ENCODE measurements around the gene PRKAR1A.
A peak's percentile ranks its signal among the peaks of the same experiment; 100 is the strongest.
"Not testable (repeated sequence)": the region's sequence is repeated elsewhere in the genome, so short reads cannot be mapped to it uniquely, and the experiment has no call there.

Gene PRKAR1A

GRCh38 chr17:68511671-68512246 is 471 bp upstream of the PRKAR1A start:
- peak; percentile 62 for DNase-seq

- no peak for DNase-seq
Measured at GRCh38 chr17:68512960-68513474, 787 bp downstream of the PRKAR1A start.

DNA sequence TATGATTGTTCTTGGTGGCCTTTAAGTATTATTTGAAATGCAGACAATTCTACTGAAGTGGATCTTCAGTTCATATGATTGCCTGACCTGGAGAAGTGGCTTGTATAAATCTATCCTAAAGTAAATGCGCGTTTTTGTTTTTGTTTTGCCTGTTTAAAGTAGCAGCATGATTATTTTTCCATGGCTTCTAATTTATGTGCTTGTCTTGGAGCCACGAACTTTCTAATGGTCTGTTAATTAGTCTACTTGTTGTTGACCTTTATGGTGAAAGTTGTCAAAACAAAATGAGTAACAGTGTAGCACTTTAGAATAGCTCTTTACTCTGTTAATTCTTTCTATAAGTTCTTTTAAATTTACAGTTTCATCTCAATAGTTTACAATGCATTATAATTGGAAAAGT is 1.7 kb downstream of the PRKAR1A start:
- DNase-seq: no peak

DNA sequence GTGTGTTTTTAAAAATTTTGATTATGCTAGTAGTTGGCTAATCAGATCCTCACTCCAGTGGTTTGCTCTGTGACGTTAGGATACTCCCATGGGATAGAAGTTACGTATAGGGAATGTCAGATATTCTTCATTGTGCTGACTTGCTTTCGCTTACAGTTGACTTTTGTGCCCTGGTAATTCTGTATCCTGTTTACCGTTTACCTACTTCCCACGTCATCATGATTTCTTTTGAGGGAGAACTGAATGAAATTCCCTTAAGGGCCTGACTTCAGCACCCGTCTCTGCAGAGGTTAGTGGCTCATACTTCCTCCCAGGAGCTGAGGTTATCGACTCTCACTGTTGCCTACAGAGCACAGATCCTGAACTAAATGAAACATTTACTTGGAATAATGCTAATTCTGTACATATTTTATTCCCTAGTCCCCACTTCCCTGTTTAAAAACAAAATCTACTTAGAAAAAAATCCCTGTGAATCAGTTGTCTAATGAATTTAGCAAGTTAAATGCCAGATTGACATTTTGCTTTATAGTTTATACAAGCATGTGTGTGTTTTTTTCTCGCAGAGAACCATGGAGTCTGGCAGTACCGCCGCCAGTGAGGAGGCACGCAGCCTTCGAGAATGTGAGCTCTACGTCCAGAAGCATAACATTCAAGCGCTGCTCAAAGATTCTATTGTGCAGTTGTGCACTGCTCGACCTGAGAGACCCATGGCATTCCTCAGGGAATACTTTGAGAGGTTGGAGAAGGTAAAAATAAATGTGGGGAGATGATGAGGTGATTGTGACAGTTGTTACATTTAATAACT is 2.8 kb downstream of the PRKAR1A start:
- DNase-seq: no peak

- no peak for DNase-seq
Measured at GRCh38 chr17:68516732-68517131, 4.5 kb downstream of the PRKAR1A start.

DNA sequence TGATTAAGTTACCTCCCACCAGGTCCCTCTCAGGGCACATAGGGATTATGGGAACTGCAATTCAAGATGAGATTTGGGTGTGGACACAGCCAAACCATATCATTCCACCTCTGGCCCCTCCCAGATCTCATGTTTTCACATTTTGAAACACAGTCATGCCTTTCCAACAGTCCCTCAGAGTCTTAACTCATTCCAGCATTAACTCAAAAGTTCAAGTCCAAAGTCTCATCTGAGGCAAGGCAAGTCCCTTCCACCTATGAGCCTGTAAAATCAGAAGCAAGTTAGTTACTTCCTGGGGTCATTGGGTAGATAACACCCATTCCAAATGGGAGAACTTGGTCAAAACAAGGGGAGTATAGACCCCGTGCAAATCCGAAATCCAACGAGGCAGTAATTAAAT is 5.4 kb downstream of the PRKAR1A start:
- DNase-seq: not testable (repeated sequence)

DNA sequence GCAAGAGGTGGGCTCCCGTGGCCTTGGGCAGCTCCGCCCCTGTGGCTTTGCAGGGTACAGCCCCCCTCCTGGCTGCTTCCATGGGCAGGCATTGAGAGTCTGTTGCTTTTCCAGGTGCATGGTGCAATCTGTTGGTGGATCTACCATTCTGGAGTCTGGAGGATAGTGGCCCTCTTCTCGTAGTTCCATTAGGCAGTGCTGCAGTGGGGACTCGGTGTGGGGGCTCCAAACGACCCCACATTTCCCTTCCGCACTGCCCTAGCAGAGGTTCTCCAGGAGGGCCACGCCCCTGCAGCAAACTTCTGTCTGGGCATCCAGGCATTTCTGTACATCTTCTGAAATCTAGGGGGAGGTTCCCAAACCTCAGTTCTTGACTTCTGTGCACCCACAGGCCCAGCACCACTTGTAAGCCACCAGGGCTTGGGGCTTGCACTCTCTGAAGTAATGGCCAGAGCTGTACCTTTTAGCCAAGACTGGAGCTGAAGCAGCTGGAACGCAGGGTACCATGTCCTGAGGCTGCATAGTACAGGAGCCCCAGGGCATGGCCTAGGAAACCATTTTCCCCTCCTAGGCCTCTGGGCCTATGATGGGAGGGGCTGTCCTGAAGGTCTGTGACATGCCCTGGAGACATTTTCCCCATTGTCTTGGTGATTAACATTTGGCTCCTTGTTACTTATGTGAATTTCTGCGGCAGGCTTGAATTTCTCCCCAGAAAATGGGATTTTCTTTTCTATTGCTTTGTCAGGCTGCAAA is 6.0 kb downstream of the PRKAR1A start:
- no peak for DNase-seq

GRCh38 chr17:68519051-68519450 is 6.8 kb downstream of the PRKAR1A start:
- not testable (repeated sequence) for DNase-seq

- DNase-seq: no peak
Measured at GRCh38 chr17:68519911-68520310, 7.7 kb downstream of the PRKAR1A start.

- DNase-seq: no peak
Measured at GRCh38 chr17:68522266-68522665, 10.0 kb downstream of the PRKAR1A start.

DNA sequence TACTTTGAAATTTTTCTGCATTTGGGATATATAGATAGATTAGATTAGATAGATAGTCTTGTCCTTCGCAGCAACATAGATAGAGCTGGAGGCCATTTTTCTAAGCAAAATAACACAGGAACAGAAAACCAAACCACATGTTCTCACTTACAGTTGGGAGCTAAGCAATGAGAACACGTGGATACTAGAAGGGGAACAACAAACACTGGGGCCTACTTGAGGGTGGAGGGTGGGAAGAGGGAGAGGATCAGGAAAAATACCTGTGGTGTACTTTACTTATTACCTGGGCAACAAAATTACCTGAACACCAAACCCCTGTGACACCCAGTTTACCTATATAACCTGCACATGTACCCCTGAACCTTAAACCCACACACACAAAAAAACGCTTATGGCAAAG is 14.3 kb downstream of the PRKAR1A start:
- no peak for DNase-seq

DNA sequence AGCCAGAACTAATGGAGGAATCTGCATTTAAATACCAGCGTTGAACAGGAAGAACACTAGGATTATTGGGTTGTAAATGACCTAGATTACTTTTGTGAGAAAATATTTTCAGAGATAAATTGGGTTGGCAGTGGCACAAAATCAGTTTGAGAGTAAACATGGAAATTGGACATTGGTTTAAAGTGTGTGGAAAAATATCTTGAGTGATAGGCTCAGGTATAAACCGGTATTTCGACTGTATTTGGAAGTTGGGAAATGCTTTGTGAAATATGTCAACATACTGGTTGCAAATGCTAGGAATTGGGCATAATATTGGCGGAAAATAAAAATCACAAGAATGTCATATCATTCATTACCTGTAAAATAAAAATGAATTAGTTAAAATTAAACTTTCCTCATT is 15.1 kb downstream of the PRKAR1A start:
- DNase-seq: no peak

DNA sequence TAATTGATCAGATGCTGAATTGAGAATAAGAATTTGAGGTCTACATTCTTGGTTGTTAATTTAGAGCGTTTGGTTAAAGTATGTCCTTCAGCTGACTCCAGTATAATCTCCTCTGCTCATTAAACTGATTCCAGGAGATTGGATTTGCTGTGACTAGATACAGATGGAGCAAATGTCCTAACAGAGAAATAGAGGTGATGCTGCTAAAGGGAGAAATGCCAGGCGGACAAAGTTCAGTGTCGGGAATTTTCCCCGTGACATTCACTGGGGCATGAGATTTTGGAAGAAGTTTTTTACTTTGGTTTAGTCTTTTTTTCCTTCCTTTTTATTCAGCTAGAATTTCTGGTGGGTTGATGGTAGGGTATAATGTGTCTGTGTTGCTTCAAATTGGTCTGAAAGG is 19.0 kb downstream of the PRKAR1A start:
- DNase-seq: no peak

GRCh38 chr17:68532826-68533225 is 20.6 kb downstream of the PRKAR1A start:
- DNase-seq: no peak

DNA sequence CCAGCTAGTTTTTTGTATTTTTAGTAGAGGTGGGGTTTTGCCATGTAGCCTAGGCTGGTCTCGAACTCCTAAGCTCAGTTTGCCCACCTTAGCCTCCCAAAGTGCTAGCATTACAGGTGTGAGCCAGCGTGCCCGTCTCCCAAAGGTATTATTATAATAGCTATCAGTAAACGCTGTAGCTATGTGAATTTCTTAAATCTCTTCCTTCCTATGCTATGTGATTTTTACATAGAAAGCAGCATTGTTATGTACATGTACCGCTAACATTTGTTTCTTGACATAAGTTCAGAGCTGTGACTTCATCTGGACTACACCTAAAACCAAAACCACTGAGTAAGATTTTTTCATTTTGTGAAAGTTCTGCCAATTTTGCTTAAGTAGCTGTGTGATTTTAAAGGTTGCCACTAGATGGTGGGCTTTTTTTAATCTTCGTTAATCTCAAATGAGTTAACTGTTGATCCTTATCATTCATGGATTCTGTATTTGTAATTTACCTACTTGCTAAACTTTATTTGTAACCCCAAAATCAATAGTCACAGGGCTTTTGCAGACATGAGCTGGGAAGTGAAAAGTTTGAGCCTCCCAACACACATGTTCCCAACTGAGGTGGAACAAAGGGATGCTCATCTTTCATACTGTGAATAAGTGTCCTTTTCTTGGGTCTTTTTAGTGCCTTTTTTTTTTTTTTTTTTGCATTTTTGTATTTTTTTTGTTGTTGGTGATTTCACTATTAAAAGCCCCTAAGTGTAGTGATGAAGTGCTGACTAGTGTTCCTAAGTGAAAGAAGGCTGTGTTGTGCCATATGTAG is 21.9 kb downstream of the PRKAR1A start:
- no peak for DNase-seq

DNA sequence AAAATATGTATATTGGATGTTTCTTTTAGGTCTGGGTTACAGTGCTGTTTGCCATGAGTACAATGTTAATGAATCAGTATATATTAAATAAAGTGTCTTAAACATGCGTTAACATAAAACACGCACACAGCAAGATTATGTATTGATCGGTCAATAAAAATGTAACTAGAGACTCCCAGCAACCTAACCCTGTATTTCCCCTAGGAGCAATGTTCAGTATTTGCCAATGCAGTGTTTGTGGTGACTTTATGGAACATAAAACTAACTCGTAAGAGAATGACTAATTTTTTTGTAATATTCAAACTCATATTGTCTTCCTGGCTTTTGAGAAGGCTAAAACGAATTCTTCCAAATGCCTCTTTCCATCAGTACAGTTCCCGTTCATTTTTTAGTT is 22.5 kb downstream of the PRKAR1A start:
- no peak for DNase-seq

DNA sequence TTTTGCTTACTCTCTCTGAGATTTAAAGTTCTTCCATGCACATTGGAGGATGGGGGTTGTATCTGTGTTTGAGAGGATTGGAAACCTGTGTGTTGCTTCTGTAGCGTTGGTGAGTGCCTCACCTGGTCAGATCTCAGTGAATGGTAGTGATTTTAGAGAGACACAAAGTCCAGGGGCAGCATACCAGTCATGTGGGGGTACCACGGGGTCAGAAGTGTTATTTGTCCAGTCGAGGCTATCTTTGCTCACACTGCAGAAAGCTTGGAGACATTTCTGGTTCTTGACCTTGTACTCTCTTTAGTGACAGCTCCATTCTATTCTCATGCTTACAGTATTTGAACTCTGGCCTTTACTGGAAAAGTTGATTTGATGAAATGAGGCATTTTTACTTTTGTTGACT is 23.7 kb downstream of the PRKAR1A start:
- no peak for DNase-seq

- DNase-seq: no peak
Measured at GRCh38 chr17:68539548-68540467, 27.6 kb downstream of the PRKAR1A start.

DNA sequence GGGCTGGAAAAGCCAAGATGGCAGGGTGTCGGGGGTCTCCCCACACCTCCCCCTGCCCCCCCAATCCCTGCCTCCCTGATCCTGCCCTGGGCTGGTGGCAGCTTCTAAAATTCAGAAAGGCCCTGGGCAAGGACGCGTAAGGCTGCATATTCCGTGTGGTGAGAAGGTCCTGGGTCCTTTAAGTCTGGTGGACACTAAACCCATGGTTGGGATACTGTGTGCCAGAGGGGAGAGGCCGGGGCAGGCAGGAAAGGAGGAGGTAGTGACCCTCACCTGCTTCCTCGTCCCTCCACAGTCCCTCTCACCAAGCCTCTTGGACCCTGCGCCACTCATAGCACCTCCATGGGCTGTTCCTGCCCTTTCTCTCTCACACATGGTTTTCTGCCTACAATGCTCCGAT is 28.8 kb downstream of the PRKAR1A start:
- no peak for DNase-seq

DNA sequence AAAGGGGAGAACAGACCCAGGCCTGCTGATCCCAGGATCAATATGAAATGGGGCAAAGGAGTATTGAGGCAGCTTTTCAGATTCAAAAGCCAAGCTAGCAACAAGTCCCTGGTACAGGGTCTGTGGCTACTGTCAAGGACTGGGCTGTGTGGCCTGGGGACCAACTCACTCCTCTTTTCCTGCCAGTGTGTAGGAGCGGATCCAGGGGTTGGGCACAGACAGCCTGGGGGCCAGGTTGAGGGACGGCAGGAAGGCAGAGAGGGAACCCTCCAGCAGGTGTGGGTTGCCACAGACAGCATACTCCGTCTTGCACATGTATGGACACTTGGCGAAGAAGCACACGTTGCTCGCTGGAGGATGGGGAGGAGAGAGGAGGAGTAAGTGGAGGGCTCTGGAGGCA is 29.6 kb downstream of the PRKAR1A start:
- no peak for DNase-seq

DNA sequence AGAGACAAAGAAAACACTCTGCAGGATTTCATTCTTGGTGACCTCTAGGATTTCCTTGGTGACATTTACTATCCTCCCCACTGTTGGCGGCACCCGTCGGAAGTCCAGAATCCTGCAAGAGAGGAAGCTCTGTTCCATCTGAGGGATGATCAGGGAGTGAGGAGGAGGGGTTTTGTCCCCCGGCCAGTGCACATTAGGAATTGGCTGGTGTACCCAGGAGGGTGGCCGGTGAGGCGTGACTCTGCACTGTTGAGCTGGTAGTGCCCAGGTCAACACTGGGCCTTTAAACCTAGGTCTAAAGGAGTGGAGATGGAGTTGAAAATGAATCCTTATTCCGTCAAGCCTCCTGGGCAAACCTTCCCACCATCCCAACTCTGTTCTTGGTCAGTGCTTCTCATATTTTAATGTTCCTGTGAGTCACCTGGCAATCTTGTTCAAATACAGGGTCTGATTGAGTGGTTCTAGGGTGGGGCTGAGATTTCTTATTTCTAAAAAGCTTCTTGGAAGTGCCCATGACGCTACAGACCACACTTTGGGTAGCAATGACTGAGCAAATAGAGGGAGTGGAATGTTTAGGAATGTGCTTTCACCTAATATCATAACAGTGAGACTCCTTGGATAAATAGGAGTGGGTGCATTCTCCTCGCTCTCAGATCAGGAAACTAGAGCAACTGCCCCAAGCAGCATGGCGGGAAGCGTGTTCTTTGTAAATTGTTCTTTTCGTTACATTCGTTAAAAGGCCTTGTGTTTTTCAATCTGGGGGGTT is 30.7 kb downstream of the PRKAR1A start:
- DNase-seq: no peak
